ENCODE data around the gene TFF3. TPM values are rescaled to one million over a fixed set of nuclear protein-coding genes. Genes with fewer than 3 reads are reported as not detected.

Gene TFF3
- polyA plus RNA-seq, 3 donors = 0.07 TPM; not detected in 2

GRCh38 chr21:42321845-42322244 is 6.6 kb upstream of the TFF3 start:
- H3K4me1 Mint-ChIP-seq = peaks cover 21% of the 10 kb centered on the region
- Histone ChIP-seq H3K4me3 (replicated peaks in 1 of 3; ENCODE audit: low read depth in 2 of 3, low read length in 3 of 3) (no peak overlapping the region), H3K27me3 (ENCODE audit: control insufficient read depth in 2 of 2, insufficient read depth in 2 of 2, low read length in 2 of 2) (no peaks in the 10 kb centered on the region), H3K9ac (ENCODE audit: insufficient read depth, low read length, poor library complexity, severe bottlenecking) (no peak overlapping the region), H3K9me3 (replicated peaks in 1 of 2; ENCODE audit: control insufficient read depth in 1 of 2, insufficient read depth in 1 of 2, low read length in 2 of 2) (no peaks in the 10 kb centered on the region), H3K27ac (ENCODE audit: low read depth in 1 of 2, low read length in 2 of 2) (no peak overlapping the region), H3K36me3 (replicated peaks in 1 of 2; ENCODE audit: control insufficient read depth in 1 of 2, insufficient read depth in 2 of 2, low read length in 2 of 2) (no peaks in the 10 kb centered on the region), H3K4me2 (replicated peaks; ENCODE audit: extremely low read depth, low read length, poor library complexity, severe bottlenecking) (no peak overlapping the region), H3K4me1 (ENCODE audit: control insufficient read depth in 1 of 2, insufficient read depth in 2 of 2, low read length in 2 of 2) (peaks cover 16 to 22% of the 10 kb centered on the region in 2 donors), H4K20me1 (ENCODE audit: insufficient read depth, low read length) (no peaks in the 10 kb centered on the region), H2AFZ (ENCODE audit: insufficient read depth, low read depth, low read length, poor library complexity, severe bottlenecking) (no peak overlapping the region), H3K79me2 (ENCODE audit: insufficient read depth, low read length) (no peaks in the 10 kb centered on the region)
- H3K27me3 Mint-ChIP-seq (ENCODE audit: low read depth in 3 of 3) = peaks cover 0 to 7% (median 7%) of the 10 kb centered on the region in 3 donors
- 91% methylated on average over 4 of the region's 4 CpGs for whole genome bisulfite sequencing (ENCODE audit: insufficient coverage)
- no peak overlapping the region for H3K4me3 Mint-ChIP-seq
- no peak overlapping the region for H3K27ac Mint-ChIP-seq
- no peak for TF ChIP-seq CTCF (IDR thresholded peaks at IDR 0.05)
- DNase-seq = no peak
- peaks cover 0 to 6% (median 0%) of the 10 kb centered on the region in 7 donors for H3K9me3 Mint-ChIP-seq
- no peaks in the 10 kb centered on the region for H3K36me3 Mint-ChIP-seq
- intact Hi-C loops (cut with micrococcal nuclease) = no loop called here

GRCh38 chr21:42321231-42321630 is 6.0 kb upstream of the TFF3 start:
- no peaks in the 10 kb centered on the region for H3K9me3 ChIP-seq (replicated peaks in 1 of 2; ENCODE audit: control insufficient read depth in 1 of 2, insufficient read depth in 1 of 2, low read length in 2 of 2)
- H3K27me3 ChIP-seq (ENCODE audit: control insufficient read depth in 2 of 2, insufficient read depth in 2 of 2, low read length in 2 of 2) = no peaks in the 10 kb centered on the region
- Mint-ChIP-seq H3K9me3 (peaks cover 0 to 5% (median 0%) of the 10 kb centered on the region in 7 donors), H3K4me3 (no peak overlapping the region), H3K27ac (no peak overlapping the region), H3K36me3 (no peaks in the 10 kb centered on the region), H3K4me1 (peaks cover 21% of the 10 kb centered on the region), H3K27me3 (ENCODE audit: low read depth in 3 of 3) (peaks cover 0 to 7% (median 7%) of the 10 kb centered on the region in 3 donors)
- 99% methylated on average over 10 of the region's 10 CpGs for WGBS (ENCODE audit: insufficient coverage)
- no peak overlapping the region for H3K4me2 ChIP-seq (replicated peaks; ENCODE audit: extremely low read depth, low read length, poor library complexity, severe bottlenecking)
- no peaks in the 10 kb centered on the region for H3K36me3 ChIP-seq (replicated peaks in 1 of 2; ENCODE audit: control insufficient read depth in 1 of 2, insufficient read depth in 2 of 2, low read length in 2 of 2)
- H3K79me2 ChIP-seq (ENCODE audit: insufficient read depth, low read length) = no peaks in the 10 kb centered on the region
- no peak overlapping the region for H2AFZ ChIP-seq (ENCODE audit: insufficient read depth, low read depth, low read length, poor library complexity, severe bottlenecking)
- no peak overlapping the region for H3K27ac ChIP-seq (ENCODE audit: low read depth in 1 of 2, low read length in 2 of 2)
- H4K20me1 ChIP-seq (ENCODE audit: insufficient read depth, low read length) = no peaks in the 10 kb centered on the region
- DNase-seq = no peak
- intact Hi-C loops (cut with micrococcal nuclease) = no loop called here
- no peak overlapping the region for H3K9ac ChIP-seq (ENCODE audit: insufficient read depth, low read length, poor library complexity, severe bottlenecking)
- H3K4me1 ChIP-seq (ENCODE audit: control insufficient read depth in 1 of 2, insufficient read depth in 2 of 2, low read length in 2 of 2) = peaks cover 16 to 22% of the 10 kb centered on the region in 2 donors
- no peak for TF ChIP-seq CTCF (IDR thresholded peaks at IDR 0.05)
- H3K4me3 ChIP-seq (replicated peaks in 1 of 3; ENCODE audit: low read depth in 2 of 3, low read length in 3 of 3) = no peak overlapping the region
